Measurements from ENCODE around the gene EXOSC1.

EXOSC1 gene

DNA sequence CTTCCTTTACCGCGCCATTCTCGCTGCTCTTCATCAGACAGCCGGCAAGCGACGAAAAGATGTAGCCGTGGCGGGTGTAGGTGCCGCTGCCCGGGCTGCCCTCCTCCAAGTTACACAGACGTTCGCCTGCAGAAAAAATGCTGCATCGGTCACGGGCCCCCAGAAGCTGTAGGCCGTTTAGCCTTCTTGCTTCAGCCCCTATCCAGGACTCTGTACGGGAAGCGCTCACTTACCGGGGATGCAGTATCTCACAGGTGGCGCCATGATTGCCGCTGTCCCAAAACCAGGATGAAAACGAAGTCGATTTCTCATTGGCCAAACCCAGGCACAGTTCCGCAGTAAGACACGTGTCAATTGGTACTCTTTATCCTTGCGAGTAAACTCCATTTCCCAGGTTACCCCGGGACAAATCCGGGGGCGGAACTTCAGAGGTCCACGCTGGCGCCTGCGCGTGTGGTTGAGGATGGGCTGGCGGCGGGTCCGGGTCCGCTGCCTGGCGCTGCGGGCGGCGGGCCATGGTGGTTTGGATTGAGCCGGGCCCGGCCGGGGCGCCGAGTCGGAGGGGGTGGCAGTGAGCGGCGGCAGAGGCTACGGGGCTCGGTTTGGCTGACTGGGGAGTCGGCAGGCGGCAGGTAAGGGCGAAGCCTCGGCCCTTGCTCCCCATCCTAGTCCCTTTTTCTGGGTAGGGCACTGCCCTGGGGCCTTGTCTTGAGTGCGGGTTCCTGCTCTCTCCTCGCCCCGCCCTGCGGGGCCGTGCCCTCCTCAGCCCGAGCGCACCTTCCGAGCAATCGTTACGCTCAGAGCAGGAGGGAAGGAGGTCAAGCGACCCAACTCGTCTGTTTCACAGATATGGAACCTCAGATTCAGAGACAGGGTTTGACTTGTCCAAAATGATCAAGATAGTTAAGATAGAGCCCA, at the start of gene EXOSC1, which contains the start of gene ZDHHC16:
Gene EXOSC1, minus strand, starts transcription at position 285 of the 918 bp plus-strand sequence. Its CDS starts 21 bp downstream, at position 264.
Gene ZDHHC16, plus strand, starts transcription at position 454 of the 918 bp plus-strand sequence. CDS start 5,501 bp downstream, outside the sequence.
- Histone ChIP-seq H3K27me3 (ENCODE audit: control insufficient read depth in 2 of 2, insufficient read depth in 2 of 2, low read length in 2 of 2) (no peaks in the 10 kb centered on the region), H3K36me3 (ENCODE audit: control insufficient read depth in 2 of 2, insufficient read depth in 2 of 2, low read length in 2 of 2) (peaks cover 7 to 16% of the 10 kb centered on the region in 2 donors), H3K9ac (ENCODE audit: low read depth in 1 of 2, low read length in 2 of 2) (peak within 1 kb of the TSS; percentile 70 to 74), H3K27ac (ENCODE audit: low read depth in 2 of 2, low read length in 2 of 2) (peak within 1 kb of the TSS; percentile 68 to 76), H3K4me3 (ENCODE audit: low read length in 2 of 2) (peak within 1 kb of the TSS; percentile 91 to 99), H3K9me3 (ENCODE audit: control insufficient read depth in 2 of 2, low read length in 2 of 2) (no peaks in the 10 kb centered on the region), H3K4me1 (ENCODE audit: control insufficient read depth in 2 of 2, insufficient read depth in 2 of 2, low read length in 2 of 2) (peaks cover 13 to 14% of the 10 kb centered on the region in 2 donors)

DNA sequence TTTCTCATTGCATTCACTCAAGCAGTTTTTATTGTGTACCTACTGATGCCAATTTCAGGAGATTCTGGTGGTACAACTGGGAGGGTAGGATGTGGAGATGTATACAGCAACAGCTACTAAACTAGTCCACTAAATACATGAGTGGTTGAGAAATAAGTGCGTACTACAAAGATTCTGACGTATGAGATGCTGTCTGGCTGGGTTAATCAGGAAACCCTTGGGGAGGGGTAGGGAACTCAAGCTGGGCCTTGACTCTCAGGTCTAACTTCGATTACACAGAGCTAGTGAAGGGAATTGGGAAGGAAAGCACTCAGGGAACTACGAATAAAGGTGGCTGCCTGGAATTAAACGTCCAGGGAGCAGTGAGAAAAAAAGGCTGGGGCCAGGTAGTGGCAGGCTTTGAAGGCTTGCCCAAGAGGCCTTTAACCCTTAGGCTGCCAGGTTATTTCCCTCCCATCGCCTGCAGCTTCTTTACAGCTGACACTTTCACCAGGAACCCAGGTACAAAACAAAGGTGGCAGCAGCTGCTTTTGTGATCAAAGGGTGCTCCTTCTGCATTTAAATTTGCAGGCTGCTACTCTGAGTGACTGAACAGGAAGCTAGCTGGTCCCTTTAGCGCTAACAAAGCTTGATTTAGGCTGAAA, 49.2 kb upstream of the EXOSC1 start:
- H3K27me3 ChIP-seq (ENCODE audit: control insufficient read depth in 2 of 2, insufficient read depth in 2 of 2, low read length in 2 of 2): peaks cover 0 to 4% of the 10 kb centered on the region in 2 donors
- peaks cover 0 to 7% of the 10 kb centered on the region in 2 donors for H3K36me3 ChIP-seq (ENCODE audit: control insufficient read depth in 2 of 2, insufficient read depth in 2 of 2, low read length in 2 of 2)
- H3K27ac ChIP-seq (ENCODE audit: low read depth in 2 of 2, low read length in 2 of 2): no peak overlapping the region
- H3K9ac ChIP-seq (ENCODE audit: low read depth in 1 of 2, low read length in 2 of 2): no peak overlapping the region
- no peaks in the 10 kb centered on the region for H3K9me3 ChIP-seq (ENCODE audit: control insufficient read depth in 2 of 2, low read length in 2 of 2)
- peaks cover 3 to 14% of the 10 kb centered on the region in 2 donors for H3K4me1 ChIP-seq (ENCODE audit: control insufficient read depth in 2 of 2, insufficient read depth in 2 of 2, low read length in 2 of 2)
- no peak overlapping the region for H3K4me3 ChIP-seq (ENCODE audit: low read length in 2 of 2)

GRCh38 chr10:97494151-97494550, 48.3 kb upstream of the EXOSC1 start:
- Histone ChIP-seq H3K4me3 (ENCODE audit: low read length in 2 of 2) (no peak overlapping the region), H3K9ac (ENCODE audit: low read depth in 1 of 2, low read length in 2 of 2) (no peak overlapping the region), H3K9me3 (ENCODE audit: control insufficient read depth in 2 of 2, low read length in 2 of 2) (no peaks in the 10 kb centered on the region), H3K27ac (ENCODE audit: low read depth in 2 of 2, low read length in 2 of 2) (no peak overlapping the region), H3K4me1 (ENCODE audit: control insufficient read depth in 2 of 2, insufficient read depth in 2 of 2, low read length in 2 of 2) (peaks cover 3 to 14% of the 10 kb centered on the region in 2 donors), H3K36me3 (ENCODE audit: control insufficient read depth in 2 of 2, insufficient read depth in 2 of 2, low read length in 2 of 2) (peaks cover 0 to 7% of the 10 kb centered on the region in 2 donors), H3K27me3 (ENCODE audit: control insufficient read depth in 2 of 2, insufficient read depth in 2 of 2, low read length in 2 of 2) (no peaks in the 10 kb centered on the region)

DNA sequence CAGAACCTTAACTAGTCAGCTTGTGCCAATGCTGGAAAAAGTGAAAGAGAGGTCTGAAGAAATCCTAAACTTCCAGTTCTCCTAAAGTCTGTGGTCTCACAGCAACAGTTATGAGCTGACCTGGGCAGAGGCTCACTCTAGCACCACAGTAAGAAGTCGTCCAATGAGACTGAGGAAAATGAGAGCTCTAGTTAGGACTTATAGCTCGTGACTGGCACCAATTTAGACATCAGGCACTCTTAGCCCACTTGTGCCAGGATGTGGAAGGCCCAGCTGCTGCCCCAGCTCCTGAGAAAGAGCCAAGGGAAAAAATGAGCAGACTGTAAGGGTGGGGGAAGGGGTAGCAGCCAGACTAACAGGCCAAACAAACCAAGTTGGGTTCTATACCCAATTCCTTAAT, 44.8 kb upstream of the EXOSC1 start:
- Histone ChIP-seq H3K4me1 (ENCODE audit: control insufficient read depth in 2 of 2, insufficient read depth in 2 of 2, low read length in 2 of 2) (peaks cover 0 to 5% of the 10 kb centered on the region in 2 donors), H3K36me3 (ENCODE audit: control insufficient read depth in 2 of 2, insufficient read depth in 2 of 2, low read length in 2 of 2) (peaks cover 0 to 4% of the 10 kb centered on the region in 2 donors), H3K27me3 (ENCODE audit: control insufficient read depth in 2 of 2, insufficient read depth in 2 of 2, low read length in 2 of 2) (no peaks in the 10 kb centered on the region), H3K9me3 (ENCODE audit: control insufficient read depth in 2 of 2, low read length in 2 of 2) (no peaks in the 10 kb centered on the region), H3K4me3 (ENCODE audit: low read length in 2 of 2) (no peak overlapping the region), H3K27ac (ENCODE audit: low read depth in 2 of 2, low read length in 2 of 2) (no peak overlapping the region), H3K9ac (ENCODE audit: low read depth in 1 of 2, low read length in 2 of 2) (no peak overlapping the region)

GRCh38 chr10:97485647-97486281, 40.0 kb upstream of the EXOSC1 start:
- Histone ChIP-seq H3K9me3 (ENCODE audit: control insufficient read depth in 2 of 2, low read length in 2 of 2) (no peaks in the 10 kb centered on the region), H3K9ac (ENCODE audit: low read depth in 1 of 2, low read length in 2 of 2) (no peak overlapping the region), H3K27me3 (ENCODE audit: control insufficient read depth in 2 of 2, insufficient read depth in 2 of 2, low read length in 2 of 2) (no peaks in the 10 kb centered on the region), H3K27ac (ENCODE audit: low read depth in 2 of 2, low read length in 2 of 2) (no peak overlapping the region), H3K4me3 (ENCODE audit: low read length in 2 of 2) (no peak overlapping the region), H3K36me3 (ENCODE audit: control insufficient read depth in 2 of 2, insufficient read depth in 2 of 2, low read length in 2 of 2) (peaks cover 9 to 15% of the 10 kb centered on the region in 2 donors), H3K4me1 (ENCODE audit: control insufficient read depth in 2 of 2, insufficient read depth in 2 of 2, low read length in 2 of 2) (peaks cover 0 to 5% of the 10 kb centered on the region in 2 donors)

DNA sequence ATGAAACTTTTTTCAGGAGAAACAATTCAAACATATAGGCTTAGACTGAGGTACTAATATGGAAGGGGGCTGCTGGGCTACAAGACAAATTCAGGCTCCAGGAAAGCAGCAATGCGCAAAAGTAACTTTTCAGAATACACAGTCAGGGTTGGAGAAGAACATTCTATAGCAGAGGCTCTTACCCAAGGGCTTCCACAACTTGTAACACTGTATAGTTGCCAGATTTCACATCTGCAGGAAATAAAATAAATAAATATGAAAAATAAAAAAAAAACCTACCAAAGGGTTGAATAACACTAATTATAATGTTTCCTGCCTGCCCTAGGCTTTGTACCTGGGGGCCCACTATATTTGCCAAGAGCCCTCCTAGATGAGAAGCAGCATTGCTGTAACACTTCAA, 38.1 kb upstream of the EXOSC1 start:
- Histone ChIP-seq H3K4me3 (ENCODE audit: low read length in 2 of 2) (no peak overlapping the region), H3K9ac (ENCODE audit: low read depth in 1 of 2, low read length in 2 of 2) (no peak overlapping the region), H3K4me1 (ENCODE audit: control insufficient read depth in 2 of 2, insufficient read depth in 2 of 2, low read length in 2 of 2) (no peaks in the 10 kb centered on the region), H3K27me3 (ENCODE audit: control insufficient read depth in 2 of 2, insufficient read depth in 2 of 2, low read length in 2 of 2) (no peaks in the 10 kb centered on the region), H3K9me3 (ENCODE audit: control insufficient read depth in 2 of 2, low read length in 2 of 2) (no peaks in the 10 kb centered on the region), H3K36me3 (ENCODE audit: control insufficient read depth in 2 of 2, insufficient read depth in 2 of 2, low read length in 2 of 2) (peaks cover 23 to 32% of the 10 kb centered on the region in 2 donors), H3K27ac (ENCODE audit: low read depth in 2 of 2, low read length in 2 of 2) (no peak overlapping the region)

GRCh38 chr10:97483506-97483905, 37.7 kb upstream of the EXOSC1 start:
- H3K9ac ChIP-seq (ENCODE audit: low read depth in 1 of 2, low read length in 2 of 2): no peak overlapping the region
- H3K4me1 ChIP-seq (ENCODE audit: control insufficient read depth in 2 of 2, insufficient read depth in 2 of 2, low read length in 2 of 2): no peaks in the 10 kb centered on the region
- peaks cover 25 to 36% of the 10 kb centered on the region in 2 donors for H3K36me3 ChIP-seq (ENCODE audit: control insufficient read depth in 2 of 2, insufficient read depth in 2 of 2, low read length in 2 of 2)
- H3K27me3 ChIP-seq (ENCODE audit: control insufficient read depth in 2 of 2, insufficient read depth in 2 of 2, low read length in 2 of 2): no peaks in the 10 kb centered on the region
- H3K27ac ChIP-seq (ENCODE audit: low read depth in 2 of 2, low read length in 2 of 2): no peak overlapping the region
- no peak overlapping the region for H3K4me3 ChIP-seq (ENCODE audit: low read length in 2 of 2)
- no peaks in the 10 kb centered on the region for H3K9me3 ChIP-seq (ENCODE audit: control insufficient read depth in 2 of 2, low read length in 2 of 2)

DNA sequence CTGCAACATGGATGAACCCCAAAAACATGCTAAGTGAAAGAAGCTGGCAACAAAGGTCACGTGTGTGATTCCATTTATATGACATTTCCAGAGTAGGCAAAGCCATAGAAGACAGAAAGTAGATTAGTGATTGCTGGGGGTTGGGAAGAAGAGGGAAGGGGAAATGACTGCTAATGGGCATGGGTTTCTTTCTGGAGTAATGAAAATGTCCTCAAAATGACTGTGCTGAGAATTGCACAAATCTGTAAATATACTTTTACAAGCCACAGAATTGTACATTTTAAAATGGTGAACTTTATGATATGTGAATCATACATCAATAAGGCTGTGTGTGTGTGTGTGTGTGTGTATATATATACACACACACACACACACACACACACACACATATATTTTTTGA, 36.6 kb upstream of the EXOSC1 start:
- no peak overlapping the region for H3K27ac ChIP-seq (ENCODE audit: low read depth in 2 of 2, low read length in 2 of 2)
- no peaks in the 10 kb centered on the region for H3K9me3 ChIP-seq (ENCODE audit: control insufficient read depth in 2 of 2, low read length in 2 of 2)
- H3K36me3 ChIP-seq (ENCODE audit: control insufficient read depth in 2 of 2, insufficient read depth in 2 of 2, low read length in 2 of 2): peaks cover 36 to 46% of the 10 kb centered on the region in 2 donors
- no peak overlapping the region for H3K4me3 ChIP-seq (ENCODE audit: low read length in 2 of 2)
- no peak overlapping the region for H3K9ac ChIP-seq (ENCODE audit: low read depth in 1 of 2, low read length in 2 of 2)
- H3K27me3 ChIP-seq (ENCODE audit: control insufficient read depth in 2 of 2, insufficient read depth in 2 of 2, low read length in 2 of 2): no peaks in the 10 kb centered on the region
- H3K4me1 ChIP-seq (ENCODE audit: control insufficient read depth in 2 of 2, insufficient read depth in 2 of 2, low read length in 2 of 2): no peaks in the 10 kb centered on the region

- no peaks in the 10 kb centered on the region for H3K9me3 ChIP-seq (ENCODE audit: control insufficient read depth in 2 of 2, low read length in 2 of 2)
- no peak overlapping the region for H3K27ac ChIP-seq (ENCODE audit: low read depth in 2 of 2, low read length in 2 of 2)
- peaks cover 48 to 58% of the 10 kb centered on the region in 2 donors for H3K36me3 ChIP-seq (ENCODE audit: control insufficient read depth in 2 of 2, insufficient read depth in 2 of 2, low read length in 2 of 2)
- no peaks in the 10 kb centered on the region for H3K4me1 ChIP-seq (ENCODE audit: control insufficient read depth in 2 of 2, insufficient read depth in 2 of 2, low read length in 2 of 2)
- no peak overlapping the region for H3K4me3 ChIP-seq (ENCODE audit: low read length in 2 of 2)
- H3K9ac ChIP-seq (ENCODE audit: low read depth in 1 of 2, low read length in 2 of 2): no peak overlapping the region
- no peaks in the 10 kb centered on the region for H3K27me3 ChIP-seq (ENCODE audit: control insufficient read depth in 2 of 2, insufficient read depth in 2 of 2, low read length in 2 of 2)
These were observed 35.3 kb upstream of the EXOSC1 start for GRCh38 chr10:97481071-97481470.

Measured in mucosa of rectum (tissue), 2 donors.